GM04503 (cell line): ENCODE results near the gene ZKSCAN3.
"Not testable (repeated sequence)": the region's sequence is repeated elsewhere in the genome, so short reads cannot be mapped to it uniquely, and the experiment has no call there.

Experiments used
- DNase-seq: peaks from one replicate; pipeline ENCODE4 v3.0.0-alpha.2; 2012; ENCODE audit warnings: low read depth

The ZKSCAN3 gene

DNA sequence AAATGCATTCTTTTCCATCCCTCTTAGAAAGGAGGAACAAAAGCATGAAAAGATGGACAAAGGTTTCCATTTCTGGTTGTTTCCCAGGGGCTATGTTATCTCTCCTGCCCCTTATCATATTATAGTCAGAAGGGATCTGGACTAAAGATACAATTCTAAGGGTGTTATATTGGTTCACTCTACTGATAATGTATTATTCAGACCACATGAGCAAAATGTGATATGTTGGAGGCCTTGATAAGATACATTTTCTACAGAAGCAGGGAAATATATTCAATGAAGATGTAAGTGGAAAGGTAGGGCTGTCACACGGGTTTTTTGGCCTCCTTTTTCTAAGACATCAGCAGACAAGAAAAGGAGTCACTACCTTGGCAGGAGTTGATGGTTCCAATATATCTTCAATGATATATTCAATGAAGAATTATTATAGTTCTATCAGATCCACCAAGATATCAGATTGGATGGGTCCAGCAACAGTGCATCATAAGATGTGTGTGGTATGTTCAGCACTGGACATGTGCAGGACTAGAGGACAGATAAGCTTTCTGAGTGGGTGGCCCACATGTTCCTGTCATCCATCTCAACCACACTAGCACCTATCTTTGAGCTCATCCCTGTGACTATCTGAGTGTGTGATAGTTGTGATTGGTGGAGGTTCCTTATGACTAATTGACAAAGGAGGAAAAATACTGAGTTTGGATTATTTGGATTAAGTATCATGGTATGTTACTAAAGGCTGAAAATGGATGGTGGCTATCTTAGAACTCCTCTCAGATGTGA, 5.7 kb upstream of the ZKSCAN3 start:
- no peak for DNase-seq

DNA sequence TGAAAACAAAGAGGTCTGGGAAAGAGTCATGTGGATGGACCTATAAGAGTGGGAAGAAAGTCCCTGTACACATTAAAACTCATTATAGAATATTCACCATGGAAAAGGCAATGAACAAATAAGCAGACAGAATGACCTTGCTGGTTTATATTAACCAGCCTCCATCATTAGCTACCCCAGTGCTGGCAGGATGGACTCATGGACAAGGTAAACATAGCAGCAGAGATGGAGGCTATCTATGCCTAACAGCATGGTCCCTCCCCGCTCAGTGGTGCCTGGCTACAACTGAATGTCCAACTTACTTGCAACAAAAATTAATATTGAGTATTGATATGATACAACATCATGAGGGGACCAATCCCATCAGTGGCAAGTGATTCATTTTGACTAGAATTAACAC, 4.5 kb upstream of the ZKSCAN3 start:
- no peak for DNase-seq

DNA sequence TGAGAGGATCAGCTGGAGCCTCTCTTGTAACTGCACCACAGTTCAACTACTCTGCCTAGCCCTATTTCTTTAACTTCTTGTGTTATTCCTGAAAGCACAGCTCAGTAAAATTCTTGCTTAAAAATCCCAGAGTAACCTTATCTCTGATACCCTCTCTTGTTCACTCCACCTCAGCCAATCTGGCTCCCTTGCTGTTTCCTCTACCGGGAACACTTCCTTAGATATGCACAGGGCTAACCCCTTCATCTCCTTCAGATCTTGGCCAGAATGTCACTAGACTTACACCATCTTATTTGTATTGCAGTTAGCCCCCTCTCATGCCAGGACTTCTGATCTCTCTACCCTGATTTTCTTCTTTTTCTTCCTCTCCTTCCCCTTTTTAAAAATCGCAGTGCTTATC, 2.6 kb upstream of the ZKSCAN3 start:
- DNase-seq, result no peak

DNA sequence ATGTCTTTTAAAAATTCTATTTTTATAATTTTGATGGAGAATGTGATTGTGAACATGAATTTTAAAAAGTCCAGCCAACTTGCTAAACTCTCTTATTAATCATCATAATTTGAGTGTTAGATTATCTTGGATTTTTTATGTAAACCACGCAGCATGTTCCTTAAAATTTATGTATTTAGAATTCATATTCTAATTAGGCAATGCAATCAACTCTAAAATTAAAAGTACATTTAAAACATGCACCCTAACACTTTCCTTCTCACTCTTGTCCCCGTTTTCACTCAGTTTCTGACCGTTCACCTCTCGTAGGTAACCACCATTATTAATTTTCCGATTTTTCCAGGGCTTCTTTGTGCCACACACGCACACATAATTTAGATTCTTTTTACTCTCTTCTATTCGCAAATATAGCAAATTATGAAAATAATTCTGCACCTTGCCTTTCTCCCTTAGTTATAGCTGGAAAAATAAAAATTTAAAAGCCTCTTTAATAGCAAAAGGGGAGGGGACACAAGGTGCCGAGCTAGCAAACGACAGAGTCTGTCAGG, 329 bp upstream of the ZKSCAN3 start:
- DNase-seq, result no peak

DNA sequence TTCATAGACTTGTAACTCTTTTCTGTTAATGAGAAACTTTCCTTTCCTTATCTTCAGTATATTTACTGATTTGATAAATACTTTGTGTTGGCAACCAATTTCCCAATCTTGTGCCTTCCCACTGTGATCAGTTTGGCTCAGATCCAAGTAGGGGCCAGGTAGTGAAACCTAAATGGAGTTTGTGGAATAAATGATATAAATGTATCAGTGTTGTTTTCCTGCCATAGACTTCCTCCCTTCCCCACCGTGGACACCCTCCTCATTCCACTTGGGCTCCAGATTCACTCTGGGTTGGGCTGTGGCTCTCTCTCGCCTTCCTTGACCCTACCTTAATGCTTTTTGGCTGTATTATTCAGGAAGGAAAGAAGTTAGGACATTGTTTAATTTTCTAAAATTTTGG, 1.3 kb downstream of the ZKSCAN3 start:
- no peak for DNase-seq

DNA sequence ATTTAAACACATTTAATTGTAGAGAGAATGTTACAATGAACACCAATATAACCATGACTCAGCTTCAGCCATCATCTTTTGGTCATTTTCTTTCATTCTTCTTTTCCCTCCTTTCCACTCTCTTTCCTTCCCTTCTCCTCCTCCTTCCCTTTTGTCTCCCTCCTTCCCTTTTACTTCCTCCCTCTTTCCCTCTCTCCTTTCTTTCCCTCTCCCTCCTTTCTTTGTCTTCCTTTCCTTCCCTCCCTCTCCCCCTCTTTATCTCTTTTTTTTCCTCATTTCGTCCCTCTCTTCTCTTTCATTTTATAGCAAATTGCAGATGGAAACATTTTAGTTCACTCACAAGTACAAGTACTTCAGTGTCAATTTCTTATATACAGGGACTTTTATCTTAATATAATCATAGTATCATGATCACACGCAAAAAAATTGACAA, 1.8 kb downstream of the ZKSCAN3 start:
- no peak for DNase-seq

DNA sequence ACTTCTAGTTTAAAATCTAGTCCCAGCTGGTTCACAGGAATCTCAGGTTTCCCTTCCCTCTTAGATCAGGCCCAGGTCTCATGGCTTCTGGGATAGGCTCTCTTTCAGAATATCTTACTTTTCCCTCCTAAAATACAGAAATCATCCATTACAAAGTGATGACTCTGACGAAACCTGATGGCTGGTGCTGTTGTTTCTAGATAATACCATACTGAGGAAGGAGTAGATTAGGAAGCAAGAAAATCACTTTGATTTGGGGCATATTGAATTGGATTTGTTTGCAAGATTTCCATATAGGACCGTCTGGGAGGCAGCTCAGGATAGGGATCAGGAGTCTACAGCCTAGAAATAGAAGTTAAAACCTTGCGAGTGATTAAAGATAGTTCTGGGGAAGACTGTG, 3.6 kb downstream of the ZKSCAN3 start:
- no peak for DNase-seq

DNA sequence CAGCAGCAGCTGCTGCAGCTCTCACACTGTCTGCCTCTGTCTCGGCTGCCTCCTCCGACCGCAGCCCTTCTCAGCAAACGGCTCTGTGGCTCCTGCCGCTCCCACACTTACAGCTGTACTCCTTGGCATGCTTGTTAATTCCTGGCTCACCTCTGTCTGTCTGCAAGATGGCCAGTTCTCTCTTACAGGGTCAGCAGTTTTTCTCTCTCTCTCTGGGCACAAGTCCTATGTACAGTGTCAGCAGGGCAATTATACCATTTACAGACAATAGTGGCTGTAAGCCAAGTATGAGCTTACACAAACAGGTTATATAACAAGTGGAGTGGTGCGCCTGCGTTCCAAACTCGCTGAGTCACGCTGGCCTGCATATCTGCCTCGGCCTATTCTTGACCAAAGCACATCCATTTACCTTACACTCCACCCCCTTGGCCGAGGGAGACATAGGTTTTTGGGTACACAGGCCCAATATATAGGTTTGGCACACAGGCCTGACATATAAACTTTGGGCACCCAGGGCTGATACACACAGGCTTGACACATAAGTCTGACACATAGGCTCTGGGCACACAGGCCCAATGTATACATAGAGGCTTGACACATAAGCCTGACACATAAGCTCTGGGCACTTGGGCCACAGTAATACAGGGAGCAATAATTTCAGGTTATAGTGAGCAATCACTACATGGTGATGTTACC, 4.4 kb downstream of the ZKSCAN3 start:
- DNase-seq, result no peak

DNA sequence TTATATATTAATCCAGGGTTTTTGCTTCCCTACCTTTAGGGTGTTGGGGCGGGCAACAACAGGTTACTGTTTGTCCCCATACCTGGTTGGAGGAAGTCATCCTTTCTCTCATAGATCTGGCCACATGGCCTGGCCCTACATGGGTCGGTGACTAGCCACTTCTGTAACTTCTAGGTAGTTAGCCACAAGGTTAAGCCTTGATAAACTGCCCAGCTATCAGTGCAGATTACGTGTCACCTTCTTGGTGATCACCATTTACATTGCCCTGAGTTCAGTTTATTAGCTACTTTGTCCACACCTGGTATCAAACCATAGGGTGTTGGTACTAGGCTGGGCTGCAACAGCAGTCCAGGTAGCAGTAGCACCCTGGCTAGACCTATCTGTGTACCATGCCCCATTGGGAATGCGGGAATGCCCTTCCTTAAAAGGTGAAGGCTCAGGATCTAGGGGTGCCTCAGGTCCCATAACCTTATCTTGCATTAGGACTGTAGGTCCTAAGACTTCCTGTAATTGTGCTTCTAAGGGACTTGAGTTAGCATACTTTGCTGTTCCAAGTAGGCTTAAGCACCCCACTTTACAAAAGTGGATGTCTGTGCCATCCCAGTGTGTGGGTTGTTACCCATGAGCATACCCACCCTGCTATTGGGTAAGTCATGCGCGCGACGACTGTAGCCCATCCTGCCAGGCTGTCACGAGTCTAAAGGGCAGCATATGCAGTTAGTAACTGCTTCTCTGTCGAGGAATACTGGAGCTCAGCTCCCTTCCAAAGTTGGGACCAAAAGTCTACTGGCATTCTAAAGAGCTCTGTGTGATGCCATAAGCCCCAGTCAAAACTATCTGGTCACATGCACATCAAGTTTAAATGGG, 5.2 kb downstream of the ZKSCAN3 start:
- DNase-seq, result no peak

DNA sequence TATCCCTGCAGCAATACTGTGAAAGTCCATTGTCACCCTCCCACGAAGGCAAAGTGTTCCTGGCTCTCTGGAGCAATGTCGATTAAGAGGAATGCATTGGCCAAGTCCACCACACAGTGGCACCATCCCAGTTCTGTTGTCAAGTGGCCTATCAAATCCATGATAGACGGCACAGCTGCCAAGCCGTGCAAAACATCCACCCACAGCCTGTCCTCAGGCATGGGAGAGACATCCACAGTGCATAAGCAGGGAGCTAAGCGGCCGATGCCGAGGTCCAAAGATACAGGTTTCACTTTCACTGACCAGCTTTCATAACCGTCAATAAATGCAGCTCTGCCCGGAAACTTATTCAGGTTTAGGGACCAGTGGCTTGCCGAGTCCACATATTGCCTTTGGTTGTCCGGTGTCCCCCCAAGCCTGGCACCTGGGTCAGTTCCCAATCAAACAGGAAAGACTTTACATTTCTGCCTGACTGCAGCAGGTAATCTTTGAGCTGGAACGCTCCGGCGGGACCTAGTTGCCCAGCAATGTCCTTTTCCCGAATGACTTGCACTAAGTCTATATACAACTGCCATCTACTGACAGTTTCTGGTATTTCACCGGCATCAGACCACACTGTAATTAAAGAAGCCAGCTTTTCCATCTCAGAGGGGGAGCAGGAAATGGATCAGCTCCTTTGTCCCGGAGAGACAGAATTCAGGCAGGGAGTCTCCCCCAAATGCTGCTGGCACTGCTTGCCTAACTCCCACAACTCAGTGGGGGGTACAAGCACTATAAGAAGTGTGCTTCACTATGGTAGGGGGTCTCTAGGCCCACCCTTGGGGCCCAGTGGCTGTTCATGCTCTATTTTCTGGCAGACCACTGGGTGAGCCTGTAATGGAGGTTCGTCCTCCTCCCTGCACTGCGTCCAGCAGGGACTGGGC, 6.3 kb downstream of the ZKSCAN3 start:
- peak; percentile 56 for DNase-seq

DNA sequence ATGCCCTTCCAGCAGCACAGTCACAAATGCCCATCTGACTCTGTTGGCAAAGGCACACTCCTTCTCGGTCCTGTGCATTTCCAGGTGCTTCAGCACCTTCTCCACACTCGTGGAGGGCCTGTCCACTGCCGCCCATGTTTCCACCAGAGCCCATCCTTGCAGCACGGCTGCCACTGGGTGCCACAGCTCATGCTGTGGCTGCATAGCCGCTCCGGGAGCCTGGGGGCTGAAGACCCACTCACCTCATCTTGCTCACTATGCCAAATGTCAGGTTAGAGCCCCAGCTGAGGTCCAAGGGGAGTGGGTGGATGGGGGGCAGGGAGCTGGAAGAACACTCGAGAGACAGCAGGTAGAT, 6.9 kb downstream of the ZKSCAN3 start:
- DNase-seq, result no peak

DNA sequence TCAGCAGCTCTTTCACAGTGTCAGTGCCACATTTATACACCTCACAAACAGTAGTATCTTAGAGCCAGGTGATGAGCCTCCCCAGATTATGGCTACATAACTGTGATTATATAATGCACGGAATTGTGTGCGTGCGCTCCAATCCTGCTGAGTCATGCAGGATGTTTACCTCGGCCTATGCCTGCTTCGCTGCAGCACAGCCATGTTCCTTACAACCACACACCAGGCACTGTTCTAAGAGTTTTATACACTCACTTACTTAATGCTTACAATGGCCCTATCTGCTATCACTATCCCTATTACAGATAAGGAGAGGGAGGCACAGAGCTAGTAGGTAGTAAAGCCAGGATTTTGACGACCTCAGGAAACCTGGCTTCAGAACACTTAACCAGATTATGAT, 7.3 kb downstream of the ZKSCAN3 start:
- DNase-seq, result no peak

DNA sequence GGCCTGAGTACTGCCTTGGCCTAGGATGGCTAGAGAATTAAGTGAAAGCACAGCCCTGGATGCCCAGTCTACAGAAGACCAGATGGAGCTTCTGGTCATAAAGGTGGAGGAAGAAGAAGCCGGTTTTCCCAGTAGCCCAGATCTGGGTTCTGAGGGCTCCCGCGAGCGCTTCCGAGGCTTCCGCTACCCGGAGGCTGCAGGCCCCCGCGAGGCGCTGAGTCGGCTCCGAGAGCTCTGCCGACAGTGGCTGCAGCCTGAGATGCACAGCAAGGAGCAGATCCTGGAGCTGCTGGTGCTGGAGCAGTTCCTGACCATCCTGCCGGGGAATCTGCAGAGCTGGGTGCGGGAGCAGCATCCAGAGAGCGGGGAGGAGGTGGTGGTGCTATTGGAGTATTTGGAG, 9.8 kb downstream of the ZKSCAN3 start:
- not testable (repeated sequence) for DNase-seq

DNA sequence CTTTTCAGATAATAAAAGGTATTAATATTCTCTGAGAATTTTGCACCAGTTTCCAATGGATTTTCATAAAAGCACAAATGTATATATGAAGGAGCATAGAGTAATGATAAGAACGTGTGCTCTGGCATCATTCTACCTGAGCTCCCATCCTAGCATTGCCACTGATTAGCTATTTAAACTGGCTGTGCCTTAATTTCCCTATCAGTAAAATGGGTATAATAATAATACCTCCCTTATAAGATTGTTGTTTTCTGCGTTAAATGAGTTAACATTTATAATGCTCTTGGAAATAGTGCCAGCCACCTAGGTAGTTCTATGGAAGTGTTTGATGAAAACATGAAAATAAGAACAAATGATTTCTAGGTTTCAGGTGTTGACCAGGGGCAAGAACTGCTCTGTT, 11.2 kb downstream of the ZKSCAN3 start:
- no peak for DNase-seq

DNA sequence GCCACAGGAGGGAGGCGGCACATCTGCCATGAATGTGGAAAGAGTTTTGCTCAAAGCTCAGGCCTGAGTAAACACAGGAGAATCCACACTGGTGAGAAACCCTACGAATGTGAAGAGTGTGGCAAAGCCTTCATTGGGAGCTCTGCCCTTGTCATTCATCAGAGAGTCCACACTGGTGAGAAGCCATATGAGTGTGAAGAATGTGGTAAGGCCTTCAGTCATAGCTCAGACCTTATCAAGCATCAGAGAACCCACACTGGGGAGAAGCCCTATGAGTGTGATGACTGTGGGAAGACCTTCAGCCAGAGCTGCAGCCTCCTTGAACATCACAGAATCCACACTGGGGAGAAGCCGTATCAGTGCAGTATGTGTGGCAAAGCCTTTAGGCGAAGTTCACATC, 15.8 kb downstream of the ZKSCAN3 start:
- not testable (repeated sequence) for DNase-seq

DNA sequence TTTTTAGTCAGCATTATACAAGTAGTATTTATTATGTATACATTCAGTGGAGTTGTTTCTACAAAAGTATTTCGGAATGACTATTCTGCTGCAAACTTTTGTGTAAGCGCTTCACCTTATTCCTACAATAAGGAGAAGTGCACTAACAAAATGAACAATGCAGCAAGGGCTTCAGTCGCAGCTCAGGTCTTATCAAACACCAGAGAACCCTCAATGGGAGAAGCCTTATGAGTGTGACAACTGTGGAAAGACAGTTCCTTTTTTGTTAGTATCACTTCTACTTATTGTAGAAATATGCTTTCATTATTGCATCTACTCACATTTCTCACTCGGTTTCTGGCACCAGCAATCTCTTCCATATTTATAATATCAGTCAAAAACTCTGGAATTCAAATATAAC, 18.8 kb downstream of the ZKSCAN3 start:
- no peak for DNase-seq

DNA sequence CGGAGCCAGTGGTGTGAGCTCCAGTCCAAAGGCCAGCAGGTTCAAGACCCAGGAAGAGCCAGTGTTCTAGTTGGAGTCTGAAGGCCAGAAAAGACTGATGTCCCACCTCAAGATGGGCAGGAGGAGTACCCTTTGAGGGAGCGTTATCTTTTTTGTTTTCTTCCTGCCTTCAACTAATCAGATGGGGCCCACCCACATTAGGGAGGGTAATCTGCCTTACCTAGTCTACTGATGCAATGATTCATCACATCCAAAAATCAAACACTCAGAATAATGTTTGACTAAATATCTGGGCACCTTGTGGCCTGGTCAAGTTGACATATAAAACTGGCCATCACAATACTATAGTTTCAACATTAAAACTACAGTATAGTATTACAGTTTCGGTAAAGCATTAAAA, 19.7 kb downstream of the ZKSCAN3 start:
- DNase-seq, result no peak

DNA sequence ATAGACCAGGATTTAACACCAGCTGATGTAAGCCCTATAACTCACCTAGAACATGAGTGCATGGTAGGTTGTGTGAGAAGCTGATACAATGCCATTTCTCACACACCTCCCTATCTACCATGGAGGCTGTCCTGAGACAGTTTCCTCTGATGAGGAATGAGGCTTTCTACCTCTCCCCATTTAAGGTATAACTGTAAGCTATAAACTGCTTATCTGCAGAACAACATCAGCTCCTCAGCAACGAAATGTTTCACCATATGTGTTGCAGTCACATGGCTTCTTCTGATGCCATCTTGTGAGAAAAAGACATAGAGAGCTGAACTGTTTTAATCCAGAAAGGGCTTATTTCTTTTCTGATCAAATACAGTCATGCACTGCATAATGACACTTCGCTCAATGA, 20.7 kb downstream of the ZKSCAN3 start:
- no peak for DNase-seq

DNA sequence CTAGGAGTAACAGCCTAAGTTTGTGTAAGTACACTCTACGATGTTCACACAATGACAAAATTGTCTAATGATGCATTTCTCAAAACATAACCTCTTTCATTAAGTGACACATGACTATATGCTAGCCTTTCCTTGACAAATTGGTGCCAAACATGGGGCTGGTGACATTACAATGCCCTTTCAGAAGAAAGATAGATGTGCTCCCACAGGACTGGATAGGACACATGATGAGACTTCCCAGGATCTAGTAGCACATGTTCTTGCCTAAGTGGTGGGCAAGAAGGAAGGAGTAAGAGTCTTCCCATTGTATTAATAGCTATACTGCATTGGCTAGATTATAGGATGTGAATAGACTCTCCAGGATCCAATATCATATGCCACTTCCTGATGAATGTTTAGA, 21.5 kb downstream of the ZKSCAN3 start:
- DNase-seq, result no peak

DNA sequence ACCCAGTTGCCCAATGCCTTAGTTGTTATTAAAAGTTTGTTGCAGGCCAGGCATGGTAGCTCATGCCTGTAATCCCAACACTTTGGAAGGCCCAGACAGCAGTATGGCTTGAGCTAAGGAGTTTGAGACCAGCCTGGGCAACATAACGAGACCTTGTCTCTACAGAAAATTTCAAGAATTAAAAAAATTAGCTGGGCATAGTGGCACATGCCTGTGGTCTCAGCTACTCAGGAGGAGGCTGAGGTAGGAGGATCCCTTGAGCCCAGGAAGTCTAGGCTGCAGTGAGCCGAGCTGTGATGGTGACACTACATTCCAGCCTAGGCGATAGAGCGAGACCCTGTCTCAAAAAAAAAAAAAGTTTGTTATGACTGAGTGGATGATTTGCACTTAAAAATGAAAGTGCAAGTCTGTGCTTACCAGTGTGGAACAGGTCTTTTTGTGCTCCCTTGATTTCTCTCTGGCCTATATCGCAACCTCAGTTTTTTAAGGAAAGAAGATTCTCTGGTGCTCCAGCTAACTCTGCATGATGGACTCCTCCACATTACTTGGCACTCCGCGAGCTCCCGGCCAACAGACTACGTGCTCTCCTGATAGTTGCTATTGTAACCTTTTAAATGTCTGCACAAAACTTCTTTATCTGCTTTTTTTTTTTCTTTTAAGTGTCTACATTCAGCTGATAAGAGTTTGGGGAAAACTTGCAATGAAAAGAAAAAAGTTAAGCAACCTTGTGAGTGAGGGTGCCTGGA, 22.1 kb downstream of the ZKSCAN3 start:
- DNase-seq, result no peak

DNA sequence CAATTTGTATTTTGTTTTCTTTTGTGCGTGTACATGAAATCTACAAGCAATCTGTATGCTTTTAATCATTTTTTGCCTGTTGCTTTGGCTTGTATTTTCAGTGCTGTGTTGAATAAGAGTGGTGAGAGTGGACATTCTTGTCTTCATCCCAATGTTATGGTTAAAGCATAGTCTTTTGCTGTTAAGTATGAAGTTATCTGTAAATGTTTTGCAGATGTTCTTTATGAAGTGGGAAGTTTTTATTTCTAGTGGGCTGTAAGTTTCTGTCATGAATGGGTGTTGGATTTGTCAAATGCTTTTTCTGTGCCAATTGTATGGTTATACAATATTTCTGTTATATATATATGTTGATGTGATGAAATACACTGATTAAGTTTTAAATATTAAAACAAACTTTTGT, 24.2 kb downstream of the ZKSCAN3 start:
- no peak for DNase-seq
